ENCODE results near the gene KCNC1. TPM values are rescaled to one million over a fixed set of nuclear protein-coding genes. Genes with fewer than 3 reads are reported as not detected.
A peak's percentile ranks its signal among the peaks of the same experiment; 100 is the strongest.

Gene KCNC1
- total RNA-seq = 7.3 TPM

DNA sequence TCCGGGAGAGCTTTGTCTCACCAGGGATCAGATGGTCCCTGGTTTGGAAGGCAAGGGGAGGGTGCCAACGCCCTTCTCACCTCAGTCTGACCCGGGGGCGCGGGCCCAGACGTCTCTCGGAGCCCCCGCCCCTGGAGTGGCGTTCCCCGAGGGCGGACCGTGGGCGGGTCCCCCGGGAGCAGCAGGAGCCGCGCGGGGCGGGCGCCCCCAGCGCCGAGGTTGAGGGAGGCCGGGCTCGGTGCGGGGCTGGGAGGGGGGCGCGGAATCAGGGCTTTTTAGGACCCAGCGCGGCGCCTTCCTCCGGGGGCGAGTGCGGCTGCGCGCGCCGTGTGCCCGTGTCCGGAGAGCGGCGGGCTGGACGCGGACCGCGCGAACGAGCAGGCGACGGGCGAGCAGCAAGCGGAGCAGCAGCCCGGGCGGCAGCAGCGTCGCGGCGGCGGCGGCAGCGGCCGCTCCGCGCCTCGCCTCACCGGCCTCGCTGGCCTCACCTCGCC lies at the start of gene KCNC1:
Gene KCNC1, plus strand, starts transcription at position 364 of the 494 bp plus-strand sequence. CDS start 1,222 bp downstream, outside the sequence.
- peak; percentile 34 for DNase-seq

DNA sequence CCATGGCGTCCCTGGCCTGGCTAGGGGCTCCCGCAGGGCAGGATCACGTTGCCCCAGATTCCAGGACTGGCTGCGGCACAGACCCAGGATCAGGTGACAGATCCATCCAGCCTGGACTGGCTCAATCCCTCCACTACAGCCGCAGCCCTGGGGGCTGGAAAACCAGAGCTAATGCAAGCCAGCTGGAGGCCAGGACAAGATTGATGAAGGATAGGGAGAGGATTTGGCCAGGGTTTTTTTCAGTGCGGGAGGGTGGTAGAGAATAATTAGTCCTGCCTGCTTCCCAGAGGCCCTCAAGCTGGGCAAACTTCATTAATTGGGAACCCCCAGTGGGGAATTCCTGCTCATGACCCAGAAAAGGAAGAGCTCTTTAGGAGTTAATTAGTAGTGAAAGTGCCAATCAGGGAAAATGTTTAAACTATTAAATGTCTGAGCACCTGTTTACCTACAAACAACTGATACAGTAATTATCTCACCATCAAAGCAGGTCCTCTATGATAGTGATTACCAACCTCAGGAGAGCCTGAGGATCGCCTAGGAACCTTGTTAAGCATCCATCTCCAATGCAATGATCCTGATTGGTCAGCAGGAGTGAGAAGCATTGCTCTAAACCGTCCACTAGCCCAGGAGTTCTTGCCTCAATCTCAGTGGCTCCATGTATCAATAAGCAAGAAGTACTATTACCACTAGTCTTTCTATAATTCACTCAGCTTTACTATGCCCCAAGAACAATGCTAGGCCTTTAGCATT lies 48.2 kb upstream of the KCNC1 start:
- DNase-seq = no peak

DNA sequence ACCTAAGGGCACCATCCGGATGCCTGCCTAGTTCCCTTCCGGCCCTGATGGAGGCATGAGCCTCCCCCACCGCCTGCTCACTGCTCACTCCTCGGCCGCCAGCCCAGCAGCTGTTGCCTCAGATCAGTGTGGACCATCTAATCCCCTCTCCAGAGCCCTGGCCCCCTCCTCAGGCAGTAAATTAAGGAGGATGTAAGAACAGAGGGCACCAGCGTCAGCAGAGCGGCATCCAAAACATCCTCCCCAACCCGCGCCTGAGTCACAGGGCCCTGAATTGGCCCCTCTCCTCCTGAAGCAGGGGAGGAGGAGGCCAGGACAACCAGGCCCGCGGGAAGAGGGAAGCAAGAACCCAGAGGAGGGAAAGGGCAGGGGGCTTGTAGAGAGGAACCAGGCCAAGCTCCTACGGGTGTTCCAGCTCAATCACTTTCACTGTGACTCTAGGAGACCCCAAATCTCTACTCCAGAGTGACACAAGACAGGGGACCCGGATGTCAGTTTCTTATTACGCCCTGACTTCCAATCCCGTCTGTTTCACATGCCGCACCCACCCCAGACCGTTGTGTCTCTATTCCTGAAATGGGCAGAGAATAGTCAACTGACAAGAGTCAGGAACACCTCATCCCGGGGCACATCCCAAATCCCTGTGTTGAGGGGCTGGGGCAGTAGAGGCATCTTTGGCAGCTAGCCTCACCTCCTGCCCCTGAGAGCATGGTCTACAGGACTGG lies 46.5 kb upstream of the KCNC1 start:
- DNase-seq = no peak

DNA sequence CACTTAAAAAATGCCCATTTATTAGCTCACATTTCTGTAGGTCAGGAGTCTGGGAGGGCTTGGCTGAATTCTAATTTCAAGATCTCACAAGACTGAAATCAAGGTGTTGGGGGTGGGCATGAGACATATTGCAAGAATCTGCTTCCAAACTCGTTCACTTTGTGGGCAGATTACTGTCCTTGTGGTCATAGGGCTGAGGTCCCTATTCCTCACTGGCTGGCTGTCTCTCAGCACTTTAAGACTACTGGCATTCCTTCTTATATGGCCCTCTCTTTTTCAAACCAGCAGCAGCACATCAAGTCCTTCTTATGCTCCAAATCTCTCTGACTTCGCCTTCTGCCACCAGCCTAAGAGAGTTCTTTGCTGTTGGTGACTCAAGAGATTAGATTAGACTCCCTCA lies 43.0 kb upstream of the KCNC1 start:
- no peak for DNase-seq

DNA sequence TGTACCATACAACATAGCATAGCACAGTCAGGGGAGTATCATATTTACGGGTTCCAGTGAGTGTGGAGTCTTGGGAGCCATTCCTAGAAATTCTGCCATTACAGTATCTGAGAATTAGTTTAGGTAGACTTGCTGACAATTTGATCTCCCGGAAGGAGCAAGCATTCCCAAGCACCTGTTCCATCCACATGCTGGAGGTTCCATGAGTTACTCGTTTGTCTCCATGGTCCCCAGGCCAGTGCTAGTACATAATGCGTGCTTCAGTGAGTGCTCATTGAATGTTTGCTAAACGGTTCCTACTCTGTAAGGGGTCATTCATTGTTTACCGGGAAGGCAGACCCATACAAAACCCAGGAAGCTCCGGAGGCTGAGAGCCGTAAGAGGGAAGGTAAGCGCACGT lies 42.6 kb upstream of the KCNC1 start:
- DNase-seq = no peak

DNA sequence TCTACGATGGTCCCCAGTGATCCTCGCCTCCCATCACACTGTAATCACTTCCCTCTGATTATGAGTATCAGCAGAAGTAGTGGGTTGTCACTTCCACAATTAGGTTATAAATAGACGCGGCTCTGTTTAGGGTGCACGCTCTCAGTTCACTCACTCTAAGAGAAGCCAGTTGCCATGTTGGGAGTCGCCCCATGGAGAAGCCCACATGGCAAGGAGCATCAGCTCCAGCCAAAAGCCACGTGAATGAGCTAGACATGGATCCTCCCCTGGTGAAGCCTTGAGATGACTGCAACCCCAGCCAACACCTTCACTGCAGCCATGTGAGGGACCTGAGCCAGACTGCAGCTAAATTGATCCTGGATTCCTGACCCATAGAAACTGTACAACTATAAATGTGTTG lies 41.6 kb upstream of the KCNC1 start:
- no peak for DNase-seq

DNA sequence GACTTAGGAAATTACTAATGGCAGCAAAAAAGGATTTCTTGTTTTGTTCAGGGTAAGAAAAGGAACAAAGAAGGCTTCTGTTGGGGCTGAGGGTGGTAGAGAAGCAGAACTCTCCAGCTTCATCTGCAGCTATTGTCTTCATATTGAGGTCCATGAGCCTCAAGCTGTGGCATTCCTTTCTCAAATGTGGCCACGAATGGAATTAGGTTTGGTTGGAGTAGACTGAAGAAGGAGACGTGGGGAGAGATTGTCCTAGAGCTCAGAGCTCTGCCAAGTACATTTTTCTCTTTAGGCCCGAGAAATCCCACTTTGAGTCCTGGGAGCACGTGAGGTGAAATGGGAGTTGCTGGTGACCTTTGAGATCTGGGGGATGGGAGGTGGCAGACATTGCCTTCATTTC lies 41.0 kb upstream of the KCNC1 start:
- no peak for DNase-seq

DNA sequence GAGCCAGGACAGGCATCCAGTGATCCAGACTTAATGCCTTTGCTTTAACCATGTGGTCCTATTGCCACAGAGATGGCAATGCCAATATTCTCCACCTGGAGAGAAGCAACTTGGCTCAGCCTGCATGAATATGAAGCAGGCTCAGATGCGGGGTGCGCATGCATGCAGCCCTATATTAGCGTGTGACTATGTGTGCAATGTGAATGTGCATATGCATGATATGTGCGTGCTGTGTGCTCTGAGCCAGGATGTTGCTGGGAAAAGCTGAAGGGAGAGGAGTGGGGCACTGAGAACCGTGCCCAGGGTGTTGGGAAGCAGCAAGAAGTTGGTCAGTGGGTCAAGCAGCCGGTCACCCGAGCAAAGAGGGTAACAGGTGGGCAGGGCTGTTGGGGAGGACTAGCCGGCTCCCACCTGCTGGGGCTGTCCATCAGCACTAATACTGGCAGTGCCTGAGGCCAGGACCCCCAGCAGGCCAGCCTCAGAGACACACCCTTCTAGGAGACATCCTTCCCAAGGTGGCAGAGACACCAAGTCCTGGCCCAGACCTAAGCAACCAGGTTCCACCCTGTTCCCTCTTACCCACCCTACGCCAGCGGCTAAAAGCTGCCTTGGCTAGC lies 40.0 kb upstream of the KCNC1 start:
- no peak for DNase-seq

DNA sequence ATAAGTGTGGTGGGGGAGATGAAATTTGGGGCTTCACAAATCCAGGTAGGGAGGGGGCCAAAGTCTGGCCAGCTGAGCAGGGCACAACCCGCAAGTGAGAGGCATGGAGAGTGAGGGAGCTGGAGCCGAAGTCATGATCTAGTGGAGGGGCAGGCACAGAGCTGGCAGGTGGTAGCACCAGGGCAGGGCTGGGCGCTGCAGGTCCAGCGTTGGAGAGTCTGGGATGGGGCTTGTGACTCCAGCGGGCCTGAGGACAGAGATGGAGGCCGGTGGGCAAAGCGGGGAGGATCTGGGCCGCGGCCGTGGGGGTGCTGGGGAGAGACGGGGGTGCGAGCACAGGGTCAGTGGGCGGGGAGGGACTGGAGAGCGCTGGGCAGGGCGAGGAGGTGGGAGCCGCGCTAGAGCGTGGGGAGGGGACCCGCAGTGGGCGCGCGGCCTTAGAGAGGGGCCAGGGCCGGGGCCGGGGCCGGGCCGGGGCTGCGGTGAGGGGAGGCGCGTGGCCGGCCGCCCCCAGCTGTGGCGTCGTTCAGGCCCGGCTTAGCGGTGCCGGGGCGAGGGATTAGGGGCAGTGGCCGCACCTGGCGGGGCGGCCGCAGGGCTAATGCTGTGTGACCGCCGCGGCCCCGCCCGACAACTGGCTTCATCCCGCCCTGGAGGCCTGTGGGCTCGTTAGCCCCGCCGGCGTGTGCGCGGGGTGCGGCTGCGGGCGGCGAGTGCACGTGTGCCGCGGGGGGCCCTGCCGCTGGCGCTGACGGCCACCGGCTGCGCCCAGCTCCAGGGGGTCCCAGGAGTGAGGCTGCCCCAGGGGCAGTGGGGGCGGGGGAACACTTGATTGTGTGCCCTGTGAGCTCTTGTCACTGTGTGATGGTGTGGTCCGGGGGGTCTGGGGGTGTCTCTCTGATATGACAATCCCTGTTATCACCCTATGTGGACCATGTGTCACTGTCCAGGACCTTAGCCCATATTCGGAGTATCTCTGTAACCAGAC lies 38.8 kb upstream of the KCNC1 start:
- no peak for DNase-seq

DNA sequence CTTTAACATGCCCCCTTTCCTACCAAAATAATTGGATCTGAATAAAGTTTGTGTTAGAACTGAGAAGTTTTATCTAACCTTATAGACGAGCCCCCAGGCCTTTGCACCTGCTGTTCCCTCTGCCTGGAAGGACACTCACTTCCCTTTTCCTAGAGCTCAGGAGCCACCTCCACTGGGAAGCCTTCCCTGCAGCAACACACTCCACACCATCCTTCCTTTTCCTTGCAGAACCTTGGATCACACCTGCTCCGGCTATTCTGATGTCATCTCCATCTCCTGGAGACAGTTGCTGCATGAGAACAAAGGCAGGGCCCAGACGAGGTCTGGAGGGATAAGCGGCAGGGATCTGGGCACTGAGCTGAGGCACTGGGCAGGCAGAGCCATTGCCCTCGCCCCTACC lies 37.8 kb upstream of the KCNC1 start:
- no peak for DNase-seq

DNA sequence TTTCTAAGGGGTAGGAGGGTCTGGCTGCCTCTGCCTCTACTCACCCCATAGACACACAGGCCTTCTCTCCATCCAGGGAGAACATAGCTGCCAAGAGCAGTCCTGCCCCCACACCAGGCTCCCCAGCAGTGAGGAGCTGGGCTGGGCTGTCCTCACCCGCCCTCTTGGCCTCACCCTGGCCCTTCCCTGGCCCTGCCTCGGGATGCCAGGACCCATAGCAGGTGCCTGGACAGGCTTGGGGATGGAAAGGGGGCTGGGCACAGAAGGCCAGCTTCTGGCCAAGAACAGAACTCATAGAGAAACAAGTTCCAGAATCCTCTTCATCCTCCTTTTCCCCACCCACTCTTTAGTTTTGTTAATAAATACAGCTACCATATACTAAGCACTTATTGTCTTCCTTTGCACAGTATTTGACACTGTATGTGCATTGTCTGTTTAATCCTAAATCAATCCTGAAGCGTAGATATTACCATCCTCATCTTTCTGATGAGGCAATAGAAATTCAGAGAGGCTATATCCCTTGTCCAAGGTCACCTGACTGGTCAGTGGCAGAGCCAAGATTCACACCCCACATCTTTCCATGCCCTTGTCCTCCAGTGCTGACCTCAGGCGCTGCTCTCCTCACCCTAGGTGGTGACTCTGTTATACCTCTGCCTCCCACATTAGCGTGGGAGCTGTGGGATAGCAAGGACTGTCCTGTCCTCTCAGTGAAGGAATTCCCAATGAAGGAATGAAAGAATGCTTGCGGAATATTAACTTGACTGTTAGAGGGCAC lies 37.2 kb upstream of the KCNC1 start:
- no peak for DNase-seq

DNA sequence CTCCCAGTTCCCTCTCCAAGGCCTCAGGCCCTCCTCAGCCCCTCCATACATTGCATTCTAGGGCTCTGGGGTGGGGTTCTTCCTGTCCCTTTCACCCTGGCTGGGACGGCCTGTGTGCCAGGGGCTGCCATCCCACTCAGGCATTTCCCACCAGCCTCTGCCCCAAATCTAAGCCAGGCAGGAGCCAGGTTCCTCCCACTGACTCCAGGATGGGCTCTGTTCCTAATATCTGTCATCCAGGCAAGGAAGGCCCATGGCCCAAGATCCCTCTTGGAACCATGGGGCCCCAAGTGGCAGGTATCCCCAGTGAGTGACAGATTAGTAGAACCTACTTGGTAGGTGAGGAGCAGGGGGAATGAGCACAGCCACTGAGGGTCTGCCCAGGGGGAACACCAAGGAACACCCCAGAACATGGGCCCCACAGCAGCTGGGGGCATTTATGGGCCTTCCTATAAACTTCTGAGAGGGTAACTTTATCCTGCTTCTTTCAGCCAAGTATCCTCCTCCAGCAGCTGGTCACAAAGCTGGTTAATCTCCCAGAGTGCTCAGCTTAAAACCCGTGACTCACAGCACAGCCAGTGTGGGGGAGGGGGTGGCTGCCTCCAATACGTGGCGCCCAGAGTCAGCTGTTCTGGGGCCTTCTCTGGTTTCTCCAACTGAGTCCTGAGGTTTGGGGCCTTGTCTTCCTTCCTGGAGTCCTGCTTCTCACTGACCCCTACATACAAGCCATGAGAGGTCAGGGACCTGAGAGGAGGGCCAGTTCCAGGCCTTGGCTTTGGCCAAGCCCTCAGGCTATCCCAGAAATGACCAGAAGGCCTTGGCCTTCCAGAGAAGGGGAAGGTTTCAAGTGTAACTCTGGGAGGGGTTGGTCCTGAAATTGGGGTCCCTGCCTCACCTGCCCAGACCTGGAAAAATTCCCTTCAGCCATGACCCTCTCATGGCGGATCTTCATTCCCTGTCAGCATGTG lies 35.1 kb upstream of the KCNC1 start:
- DNase-seq = no peak

DNA sequence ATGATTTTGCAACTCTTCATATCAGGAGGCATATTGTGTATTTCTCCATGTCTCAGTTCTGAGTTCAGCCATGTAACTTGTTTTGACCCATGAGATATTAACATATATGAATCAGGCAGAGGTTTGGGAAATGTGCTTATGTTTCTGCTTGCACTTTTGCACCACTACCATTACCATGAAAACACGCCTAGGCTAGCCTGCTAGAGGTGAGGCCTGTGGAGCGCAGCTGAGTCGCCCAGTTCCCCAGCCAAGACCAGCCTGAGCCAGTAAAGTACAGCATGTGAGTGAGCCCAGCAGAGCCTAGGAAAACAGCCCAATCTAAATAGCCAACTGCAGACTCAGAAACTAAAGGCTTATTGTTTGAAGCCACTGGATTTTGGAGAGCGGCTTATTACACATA lies 33.6 kb upstream of the KCNC1 start:
- DNase-seq = no peak

DNA sequence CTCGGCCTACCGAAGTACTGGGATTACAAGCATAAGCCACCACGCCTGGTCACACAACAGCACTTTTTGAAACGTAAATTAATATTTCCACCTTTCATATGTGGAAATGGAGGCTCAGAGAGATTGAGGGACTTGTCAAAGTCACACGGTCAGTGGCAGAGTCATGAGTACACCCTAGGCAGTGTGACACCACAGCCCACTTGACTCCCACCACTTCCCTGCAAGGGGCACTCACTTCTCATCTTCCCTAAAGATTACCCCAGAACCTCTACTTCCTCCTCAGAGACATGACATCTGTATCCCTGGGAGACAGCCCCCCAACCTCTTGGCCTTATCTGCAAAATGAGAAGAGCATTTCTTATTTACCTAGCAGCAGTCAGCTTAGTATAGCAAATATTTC lies 31.7 kb upstream of the KCNC1 start:
- no peak for DNase-seq

DNA sequence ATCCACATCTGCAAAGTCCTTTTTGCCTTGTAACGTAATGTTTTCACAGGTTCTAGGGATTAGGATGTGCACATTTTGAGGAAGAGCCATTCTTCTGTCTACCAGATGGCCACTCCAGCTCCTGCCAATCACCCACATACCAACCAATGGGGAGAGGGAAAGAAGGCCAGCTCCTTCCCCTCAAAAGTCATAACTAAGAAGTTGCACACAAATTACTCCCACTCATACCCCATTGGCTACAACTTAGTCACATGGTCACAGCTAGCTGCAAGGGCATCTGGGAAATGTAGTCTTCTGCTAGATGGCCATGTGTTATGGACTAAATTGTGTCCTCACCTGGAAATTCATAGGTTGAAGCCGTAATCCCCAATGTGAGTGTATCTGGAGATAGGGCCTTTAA lies 30.6 kb upstream of the KCNC1 start:
- DNase-seq = no peak

DNA sequence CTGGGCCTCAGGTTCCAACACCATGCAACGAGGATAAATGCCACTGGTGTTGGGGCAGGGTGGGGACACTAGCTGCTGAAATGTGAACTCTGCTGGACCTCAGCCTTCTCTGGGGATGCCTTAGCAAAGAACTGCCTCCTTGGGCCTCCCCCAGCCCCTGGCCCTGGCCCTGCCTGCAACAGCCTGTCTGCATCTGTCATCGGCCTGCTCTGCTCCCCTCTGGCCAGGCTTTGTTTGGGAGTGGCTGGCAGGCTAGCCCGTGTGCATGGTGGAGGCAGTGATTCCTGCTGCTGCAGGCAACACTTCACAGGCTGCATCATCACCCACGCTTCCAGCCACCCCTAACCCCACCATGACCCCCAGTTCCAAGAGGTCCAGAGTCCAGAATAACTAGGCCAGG lies 26.8 kb upstream of the KCNC1 start:
- no peak for DNase-seq

DNA sequence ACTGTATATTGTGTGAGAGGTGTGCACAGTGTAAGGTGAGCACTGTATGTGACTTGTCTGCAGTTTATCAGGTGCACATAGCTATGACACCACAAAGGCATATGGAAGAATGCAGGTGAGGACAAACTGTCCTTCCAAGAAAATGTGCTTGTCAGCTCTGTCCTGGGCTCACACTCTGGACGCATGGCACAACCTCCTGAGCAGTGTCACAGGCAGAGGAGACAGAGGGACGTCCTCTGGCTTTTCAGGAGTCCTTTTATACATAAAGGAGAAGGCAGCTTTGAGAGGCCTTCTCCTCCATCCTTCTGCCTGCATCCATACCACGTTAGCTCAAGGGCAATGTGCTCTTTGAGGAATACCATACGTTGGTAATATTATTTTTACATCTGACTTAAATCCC lies 22.7 kb upstream of the KCNC1 start:
- no peak for DNase-seq

DNA sequence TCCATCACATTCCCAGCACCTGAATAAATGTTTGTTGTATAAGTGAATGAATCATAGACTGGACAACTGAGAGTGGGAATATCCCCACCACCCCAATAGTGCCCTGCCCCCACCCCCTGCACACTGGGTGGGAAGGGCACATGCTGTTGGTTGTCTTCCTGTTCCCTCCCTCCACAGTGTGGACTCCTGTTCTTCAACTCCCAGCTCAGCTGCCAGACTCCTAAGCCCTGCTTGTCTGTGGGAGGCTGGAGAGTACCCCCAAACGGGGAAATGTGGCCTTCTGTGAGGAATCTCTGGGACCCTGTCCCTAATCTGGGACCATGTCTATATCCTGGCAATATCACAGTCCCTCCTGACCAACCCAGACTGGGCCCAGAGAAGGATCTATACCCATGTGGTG lies 20.7 kb upstream of the KCNC1 start:
- no peak for DNase-seq

DNA sequence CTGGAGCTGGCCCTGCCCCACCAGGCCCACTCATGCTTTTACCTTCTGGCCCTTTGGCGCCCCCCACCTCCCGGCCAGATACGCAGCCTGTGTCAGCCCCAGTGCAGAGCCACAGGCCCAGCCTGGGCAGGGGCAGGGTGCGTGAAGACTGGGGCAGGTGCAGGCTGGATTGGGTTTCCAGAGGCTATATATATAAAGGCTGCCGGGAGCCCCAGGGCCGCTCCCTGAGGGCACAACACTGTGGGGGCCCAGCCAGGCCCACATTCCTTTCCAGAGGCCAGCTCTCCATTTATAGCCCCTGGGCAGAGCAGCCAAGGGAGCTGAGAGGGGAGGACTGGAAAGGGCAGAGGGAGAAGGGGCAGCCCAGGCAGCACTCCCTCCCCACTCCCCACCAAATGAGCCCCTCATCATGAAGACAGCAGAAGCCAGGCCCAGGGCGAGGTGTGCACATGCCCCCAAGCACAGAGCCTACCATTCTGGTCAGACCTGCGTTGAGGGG lies 20.2 kb upstream of the KCNC1 start:
- no peak for DNase-seq

DNA sequence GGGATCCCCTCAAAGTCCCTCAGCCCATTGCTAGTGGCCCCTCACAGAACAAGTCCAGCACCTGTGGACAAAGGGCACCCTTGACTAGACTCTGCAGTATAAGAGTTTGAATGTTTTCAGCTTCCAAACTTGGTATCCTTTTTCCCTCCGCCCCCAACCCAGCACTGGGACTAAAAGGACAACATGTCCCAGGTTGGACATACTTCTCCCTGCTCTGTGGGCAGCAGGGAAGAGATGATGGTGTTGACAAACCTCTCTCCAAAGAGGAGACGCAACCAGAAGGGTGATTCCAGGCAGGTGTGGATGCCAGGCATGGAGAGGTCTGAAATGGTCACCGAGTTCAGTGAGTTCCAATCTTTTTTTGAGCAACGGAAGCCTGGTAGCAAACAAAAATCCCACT lies 19.7 kb upstream of the KCNC1 start:
- DNase-seq = no peak
